CD14-positive monocyte (primary cell): ENCODE results near the gene UBLCP1. TPM values are rescaled to one million over a fixed set of nuclear protein-coding genes. Genes with fewer than 3 reads are reported as not detected.
"Not testable (repeated sequence)": the region's sequence is repeated elsewhere in the genome, so short reads cannot be mapped to it uniquely, and the experiment has no call there.

Experiments
- DNase-seq, 3 donors: peaks; one replicate each; pipeline ENCODE4 v3.0.0-alpha.2; 2011 to 2022
- H2AFZ ChIP-seq: 2 replicates; pipeline ENCODE4 v1.6.0; 2012; ENCODE audit warnings: mild to moderate bottlenecking, low read depth, low read length, inconsistent platforms; ENCODE audit not compliant: insufficient read depth, poor library complexity, severe bottlenecking
- H3K27ac ChIP-seq, 2 donors: 1 replicate in 1 of 2; 2 replicates in 1 of 2; pipeline ENCODE4 v1.5.1; 2012 to 2013; ENCODE audit warnings: low read length in 2 of 2, control low read depth in 1 of 2, inconsistent platforms in 1 of 2, low read depth in 1 of 2, mild to moderate bottlenecking in 1 of 2
- H3K27me3 ChIP-seq, 2 donors: one replicate each; pipeline versions ENCODE4 v1.6.0 to v1.6.1; 2011 to 2013; ENCODE audit warnings: low read length in 2 of 2; ENCODE audit not compliant: control insufficient read depth in 2 of 2, insufficient read depth in 2 of 2
- H3K36me3 ChIP-seq, 2 donors: replicated peaks in 1 of 2; 1 replicate in 1 of 2; 2 replicates in 1 of 2; pipeline versions ENCODE4 v1.5.1 to v1.6.1; 2012 to 2013; ENCODE audit warnings: low read length in 2 of 2, control low read depth in 1 of 2, inconsistent platforms in 1 of 2, mild to moderate bottlenecking in 1 of 2; ENCODE audit not compliant: insufficient read depth in 2 of 2, control insufficient read depth in 1 of 2
- H3K4me1 ChIP-seq, 2 donors: 1 replicate in 1 of 2; 2 replicates in 1 of 2; pipeline versions ENCODE4 v1.5.1 to v1.6.1; 2012 to 2013; ENCODE audit warnings: low read length in 2 of 2, control low read depth in 1 of 2, inconsistent platforms in 1 of 2, mild to moderate bottlenecking in 1 of 2, moderate library complexity in 1 of 2; ENCODE audit not compliant: insufficient read depth in 2 of 2, control insufficient read depth in 1 of 2
- H3K4me2 ChIP-seq: replicated peaks from 2 replicates; pipeline ENCODE3; 2012; ENCODE audit warnings: low read length, moderate library complexity, mild to moderate bottlenecking; ENCODE audit not compliant: poor library complexity, severe bottlenecking; ENCODE audit errors: extremely low read depth
- H3K4me3 ChIP-seq, 3 experiments: fragments of 200-600 bp in 1 of 3; sonication (generic) in 1 of 3; replicated peaks in 1 of 3; 1 replicate in 2 of 3; 2 replicates in 1 of 3; pipeline ENCODE4 v1.5.1; 2011 to 2013; ENCODE audit warnings: low read length in 3 of 3, mild to moderate bottlenecking in 3 of 3, control low read depth in 2 of 3, low read depth in 2 of 3, inconsistent platforms in 1 of 3, moderate library complexity in 1 of 3
- H3K79me2 ChIP-seq: 2 replicates; pipeline ENCODE4 v1.6.0; 2012; ENCODE audit warnings: mild to moderate bottlenecking, control low read depth, inconsistent platforms, low read length, moderate library complexity; ENCODE audit not compliant: insufficient read depth
- H3K9ac ChIP-seq: 2 replicates; pipeline ENCODE4 v1.6.0; 2017; ENCODE audit warnings: low read length, mild to moderate bottlenecking; ENCODE audit not compliant: insufficient read depth, poor library complexity, severe bottlenecking
- H3K9me3 ChIP-seq, 2 donors: replicated peaks in 1 of 2; 1 replicate in 1 of 2; 2 replicates in 1 of 2; pipeline versions ENCODE4 v1.5.1 to v1.6.1; 2012 to 2013; ENCODE audit warnings: low read length in 2 of 2, control low read depth in 1 of 2; ENCODE audit not compliant: control insufficient read depth in 1 of 2, insufficient read depth in 1 of 2
- H4K20me1 ChIP-seq: 2 replicates; pipeline ENCODE4 v1.6.0; 2012; ENCODE audit warnings: mild to moderate bottlenecking, low read length, control low read depth, moderate library complexity; ENCODE audit not compliant: insufficient read depth
- H3K27ac Mint-ChIP-seq, 7 donors: one replicate each; pipeline ENCODE4 v1.8.0; 2020; ENCODE audit warnings: mild to moderate bottlenecking in 7 of 7, mixed read lengths in 7 of 7, moderate library complexity in 6 of 7, inconsistent platforms in 2 of 7
- H3K27me3 Mint-ChIP-seq, 3 donors: one replicate each; pipeline ENCODE4 v1.8.0; 2021 to 2022; ENCODE audit warnings: low read depth in 3 of 3, mild to moderate bottlenecking in 3 of 3, mixed read lengths in 3 of 3, moderate library complexity in 3 of 3, inconsistent platforms in 1 of 3
- H3K36me3 Mint-ChIP-seq, 2 donors: one replicate each; pipeline ENCODE4 v1.8.0; 2020; ENCODE audit warnings: mixed read lengths in 2 of 2, inconsistent platforms in 1 of 2, mild to moderate bottlenecking in 1 of 2
- H3K4me1 Mint-ChIP-seq: one replicate; pipeline ENCODE4 v1.8.0; 2020; ENCODE audit warnings: mild to moderate bottlenecking, mixed read lengths
- H3K4me3 Mint-ChIP-seq, 2 donors: one replicate each; pipeline ENCODE4 v1.8.0; 2020; ENCODE audit warnings: mild to moderate bottlenecking in 2 of 2, mixed read lengths in 2 of 2, moderate library complexity in 1 of 2
- H3K9me3 Mint-ChIP-seq, 7 donors: one replicate each; pipeline ENCODE4 v1.8.0; 2020 to 2022; ENCODE audit warnings: mixed read lengths in 7 of 7, mild to moderate bottlenecking in 6 of 7, moderate library complexity in 6 of 7, inconsistent platforms in 2 of 7
- WGBS: methylation state at CpG from one replicate; pipeline ENCODE4 v1.1.5; 2013; ENCODE audit warnings: missing lambda C conversion rate; ENCODE audit not compliant: insufficient coverage; 5-methylcytosine and 5-hydroxymethylcytosine counted together
- intact Hi-C, 2 donors: fragments of 100-400 bp; cut with micrococcal nuclease; formaldehyde crosslinking; loops; one replicate each; pipeline versions ENCODE4 v1.15.0 to v1.15.1; 2023
- polyA plus RNA-seq, 3 donors: library from polyadenylated mRNA; depleted of rRNA in 1 of 3; unstranded in 2 of 3; stranded (reverse) in 1 of 3; fragments of 300-500 nt in 2 of 3; fragments of >200 nt in 1 of 3; fragmentation: Illumina TruSeq in 2 of 3; gene quantifications; 1 replicate in 2 of 3; 2 replicates in 1 of 3; pipeline ENCODE4 v1.2.3, GENCODE V29; 2012 to 2021
- TF ChIP-seq, protein P1 (sequence below): fragments of 200-600 bp; IDR thresholded peaks from one replicate; pipeline ENCODE4 v1.8.0; 2022; ENCODE audit warnings: antibody characterized with exemption, mild to moderate bottlenecking

UBLCP1 gene
- polyA plus RNA-seq, 3 donors: 8.8 to 31.5 (median 22.7) TPM

DNA sequence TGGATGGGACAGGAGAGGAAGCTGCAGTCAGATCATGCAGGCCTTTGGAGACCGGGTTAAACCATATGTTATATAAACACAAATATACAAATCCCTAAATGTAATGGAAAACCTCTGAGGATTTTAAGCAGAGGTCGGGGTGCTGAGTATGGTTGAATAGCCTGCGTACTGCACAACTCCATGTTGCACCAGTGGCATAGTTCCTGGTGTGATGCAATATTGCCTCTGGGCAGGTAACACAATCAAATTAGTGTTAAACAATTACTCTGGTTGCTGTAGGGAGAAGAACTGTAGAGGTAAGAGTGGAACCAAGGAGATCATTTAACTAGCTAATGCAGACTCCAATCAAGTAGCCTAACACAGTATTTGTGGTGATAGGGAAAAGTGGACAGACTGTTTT is 32.4 kb upstream of the UBLCP1 start:
- Histone ChIP-seq H3K4me3 (no peak overlapping the region), H3K36me3 (no peaks in the 10 kb centered on the region), H3K9ac (no peak overlapping the region), H3K4me2 (no peak overlapping the region), H3K9me3 (no peaks in the 10 kb centered on the region), H3K4me1 (no peaks in the 10 kb centered on the region), H3K79me2 (no peaks in the 10 kb centered on the region), H3K27me3 (no peaks in the 10 kb centered on the region), H4K20me1 (no peaks in the 10 kb centered on the region), H2AFZ (no peak overlapping the region), H3K27ac (no peak overlapping the region)
- H3K4me3 Mint-ChIP-seq: no peak overlapping the region
- no peak for DNase-seq
- H3K4me1 Mint-ChIP-seq: peaks cover 3% of the 10 kb centered on the region
- 80% methylated on average over 2 of the region's 3 CpGs for WGBS
- H3K9me3 Mint-ChIP-seq: no peaks in the 10 kb centered on the region
- H3K27me3 Mint-ChIP-seq: peaks cover 0 to 3% (median 0%) of the 10 kb centered on the region in 3 donors
- no peaks in the 10 kb centered on the region for H3K36me3 Mint-ChIP-seq
- intact Hi-C loops: no loop called here
- no peak overlapping the region for H3K27ac Mint-ChIP-seq
- TF ChIP-seq, protein P1, sequence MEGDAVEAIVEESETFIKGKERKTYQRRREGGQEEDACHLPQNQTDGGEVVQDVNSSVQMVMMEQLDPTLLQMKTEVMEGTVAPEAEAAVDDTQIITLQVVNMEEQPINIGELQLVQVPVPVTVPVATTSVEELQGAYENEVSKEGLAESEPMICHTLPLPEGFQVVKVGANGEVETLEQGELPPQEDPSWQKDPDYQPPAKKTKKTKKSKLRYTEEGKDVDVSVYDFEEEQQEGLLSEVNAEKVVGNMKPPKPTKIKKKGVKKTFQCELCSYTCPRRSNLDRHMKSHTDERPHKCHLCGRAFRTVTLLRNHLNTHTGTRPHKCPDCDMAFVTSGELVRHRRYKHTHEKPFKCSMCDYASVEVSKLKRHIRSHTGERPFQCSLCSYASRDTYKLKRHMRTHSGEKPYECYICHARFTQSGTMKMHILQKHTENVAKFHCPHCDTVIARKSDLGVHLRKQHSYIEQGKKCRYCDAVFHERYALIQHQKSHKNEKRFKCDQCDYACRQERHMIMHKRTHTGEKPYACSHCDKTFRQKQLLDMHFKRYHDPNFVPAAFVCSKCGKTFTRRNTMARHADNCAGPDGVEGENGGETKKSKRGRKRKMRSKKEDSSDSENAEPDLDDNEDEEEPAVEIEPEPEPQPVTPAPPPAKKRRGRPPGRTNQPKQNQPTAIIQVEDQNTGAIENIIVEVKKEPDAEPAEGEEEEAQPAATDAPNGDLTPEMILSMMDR: no peak

DNA sequence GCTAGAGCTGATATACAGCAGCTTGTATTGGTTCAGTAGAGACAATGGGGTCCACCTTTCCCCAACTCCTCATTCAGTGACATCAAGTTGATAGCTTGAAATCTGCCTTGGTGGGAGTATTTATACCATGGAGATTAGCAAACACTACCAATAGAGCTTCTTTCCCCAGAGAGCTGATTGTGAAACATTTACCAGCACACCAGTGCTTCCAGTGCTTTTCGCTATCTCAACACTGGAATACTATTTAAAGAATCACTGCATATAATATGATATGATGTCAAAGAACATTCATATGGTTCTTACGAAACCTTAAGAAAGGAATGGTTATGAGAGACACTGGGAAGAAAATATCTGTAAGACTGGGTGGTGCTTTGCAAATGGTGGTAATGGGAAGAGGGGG is 31.9 kb upstream of the UBLCP1 start:
- 100% methylated on average over 1 of the region's 2 CpGs for WGBS
- Histone ChIP-seq H3K9me3 (no peaks in the 10 kb centered on the region), H3K9ac (no peak overlapping the region), H3K79me2 (no peaks in the 10 kb centered on the region), H3K4me1 (no peaks in the 10 kb centered on the region), H3K27me3 (no peaks in the 10 kb centered on the region), H3K4me3 (no peak overlapping the region), H3K36me3 (no peaks in the 10 kb centered on the region), H3K27ac (no peak overlapping the region), H3K4me2 (no peak overlapping the region), H2AFZ (no peak overlapping the region), H4K20me1 (no peaks in the 10 kb centered on the region)
- Mint-ChIP-seq H3K9me3 (no peaks in the 10 kb centered on the region), H3K4me1 (peaks cover 3% of the 10 kb centered on the region), H3K36me3 (no peaks in the 10 kb centered on the region), H3K27me3 (peaks cover 0 to 3% (median 0%) of the 10 kb centered on the region in 3 donors), H3K4me3 (no peak overlapping the region), H3K27ac (no peak overlapping the region)
- TF ChIP-seq, protein P1: no peak
- intact Hi-C loops: no loop called here
- DNase-seq: no peak

DNA sequence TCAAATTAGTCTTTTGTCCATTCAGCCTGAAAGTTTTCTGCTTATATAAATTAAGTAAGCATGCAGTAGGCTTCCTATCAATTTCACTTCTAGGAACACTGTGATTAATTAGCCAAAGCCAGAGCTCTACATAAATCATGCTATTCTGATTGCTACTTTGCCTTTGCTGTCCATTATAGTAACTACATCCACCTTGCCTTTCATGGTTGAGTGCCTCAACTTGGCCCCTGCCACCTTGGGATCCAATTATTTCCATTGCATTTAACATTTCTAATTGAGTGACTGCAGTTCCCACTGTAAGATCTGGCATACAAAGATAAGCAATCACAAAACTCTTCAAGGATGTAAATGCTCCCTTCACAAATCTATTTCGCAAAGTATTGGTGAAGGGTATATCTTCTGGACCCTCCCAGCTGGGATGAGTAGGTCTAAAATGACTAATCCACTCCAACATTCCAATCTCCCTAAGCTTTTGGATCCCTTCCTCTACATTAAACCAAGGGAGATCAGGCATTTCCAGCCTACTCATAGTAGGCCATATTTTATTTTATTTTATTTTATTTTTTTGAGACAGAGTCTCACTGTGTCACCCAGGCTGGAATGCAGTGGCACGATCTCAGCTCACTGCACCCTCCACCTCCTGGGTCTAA is 27.1 kb upstream of the UBLCP1 start:
- H3K79me2 ChIP-seq, H3K4me1 Mint-ChIP-seq, H3K27me3 ChIP-seq, H4K20me1 ChIP-seq, H3K4me1 ChIP-seq, intact Hi-C loops, H3K36me3 Mint-ChIP-seq, DNase-seq, H3K9me3 ChIP-seq, H3K9ac ChIP-seq, H3K4me3 Mint-ChIP-seq, H3K9me3 Mint-ChIP-seq, H3K36me3 ChIP-seq, H3K4me2 ChIP-seq, H3K27ac Mint-ChIP-seq, H3K4me3 ChIP-seq, H2AFZ ChIP-seq, H3K27me3 Mint-ChIP-seq, H3K27ac ChIP-seq: not testable (repeated sequence)
- WGBS: no CpG with 5 or more reads among the region's 2 CpGs
